PC-3 (cell line): ENCODE measurements around the gene TRAM1L1. TPM values are rescaled to one million over a fixed set of nuclear protein-coding genes. Genes with fewer than 3 reads are reported as not detected.

ENCODE experiments used
- ATAC-seq: fragments of 200-7000 bp; cut with Tn5 transposase; 2 replicates; pipeline ENCODE4 v1.9.1; 2020; ENCODE audit warnings: mild to moderate bottlenecking, moderate library complexity
- BruUV-seq: library from RNA; stranded (reverse); fragments of 400-500 nt; replicated peaks from 2 replicates; lab custom pipeline; 2021; lab: Mats Ljungman, UMichigan
- CTCF ChIA-PET: fragments of 300-600 bp; sonication (Branson Sonifier 250); formaldehyde crosslinking; loops from one replicate; lab custom pipeline; 2022; ENCODE audit warnings: antibody characterized with exemption; lab: Charles Lee
- POLR2A ChIA-PET: fragments of 300-600 bp; sonication (Branson Sonifier 250); formaldehyde crosslinking; loops from one replicate; lab custom pipeline; 2022; ENCODE audit warnings: antibody characterized with exemption; ENCODE audit not compliant: unreplicated experiment; lab: Charles Lee
- DNase-seq: peaks from one replicate; pipeline ENCODE4 v3.0.0-alpha.2; 2015
- H2AFZ ChIP-seq: fragments of 300-600 bp; sonication (generic); 2 replicates; pipeline ENCODE4 v1.6.0; 2016; ENCODE audit warnings: antibody characterized with exemption, low read length
- H3F3A ChIP-seq: fragments of 300-600 bp; sonication (generic); one replicate; pipeline ENCODE4 v1.6.0; 2017; ENCODE audit warnings: antibody characterized with exemption, low read length, control low read depth, mild to moderate bottlenecking; ENCODE audit not compliant: unreplicated experiment
- H3K27ac ChIP-seq: fragments of 300-600 bp; sonication (generic); 2 replicates; pipeline ENCODE4 v1.5.1; 2016; ENCODE audit warnings: mild to moderate bottlenecking, low read length
- H3K27me3 ChIP-seq: fragments of 300-600 bp; sonication (generic); 2 replicates; pipeline ENCODE4 v1.6.1; 2016; ENCODE audit warnings: low read length, mixed read lengths
- H3K36me3 ChIP-seq: fragments of 300-600 bp; sonication (generic); 2 replicates; pipeline ENCODE4 v1.6.1; 2016; ENCODE audit warnings: low read depth, mixed run types, low read length, mixed read lengths
- H3K4me1 ChIP-seq: fragments of 300-600 bp; sonication (generic); 2 replicates; pipeline ENCODE4 v1.5.1; 2016; ENCODE audit warnings: low read length; ENCODE audit not compliant: insufficient read depth
- H3K4me2 ChIP-seq: fragments of 300-600 bp; sonication (generic); 2 replicates; pipeline ENCODE4 v1.6.0; 2016; ENCODE audit warnings: low read length
- H3K4me3 ChIP-seq: fragments of 300-600 bp; sonication (generic); 2 replicates; pipeline ENCODE4 v1.5.1; 2016; ENCODE audit warnings: mild to moderate bottlenecking, low read length, mixed read lengths
- H3K79me2 ChIP-seq: fragments of 300-600 bp; sonication (generic); 2 replicates; pipeline ENCODE4 v1.6.1; 2017; ENCODE audit warnings: low read length, mixed read lengths
- H3K9ac ChIP-seq: fragments of 300-600 bp; sonication (generic); 2 replicates; pipeline ENCODE4 v1.6.0; 2016; ENCODE audit warnings: mild to moderate bottlenecking, low read length
- H3K9me2 ChIP-seq: fragments of 300-600 bp; sonication (generic); replicated peaks from 2 replicates; pipeline ENCODE4 v1.6.1; 2016; ENCODE audit warnings: mixed run types, low read length, mixed read lengths
- H3K9me3 ChIP-seq: fragments of 300-600 bp; sonication (generic); 2 replicates; pipeline ENCODE4 v1.6.1; 2016; ENCODE audit warnings: low read length, mixed read lengths
- H4K20me1 ChIP-seq: fragments of 300-600 bp; sonication (generic); 2 replicates; pipeline ENCODE4 v1.6.1; 2016; ENCODE audit warnings: low read length, mixed read lengths
- CTCF ChIP-seq: fragments of 300-600 bp; sonication (generic); conservative IDR thresholded peaks from 2 replicates; pipeline ENCODE4 v1.5.1; 2017; ENCODE audit warnings: antibody characterized with exemption, low read depth, mild to moderate bottlenecking, low read length
- EZH2 ChIP-seq: fragments of 300-600 bp; sonication (generic); IDR thresholded peaks from one replicate; pipeline ENCODE4 v1.6.1; 2017; ENCODE audit warnings: antibody characterized with exemption, mild to moderate bottlenecking, low read length; ENCODE audit not compliant: unreplicated experiment
- EZH2phosphoT487 ChIP-seq: fragments of 300-600 bp; sonication (generic); IDR thresholded peaks from 2 replicates; pipeline ENCODE4 v1.6.1; 2018; ENCODE audit warnings: mild to moderate bottlenecking, antibody characterized with exemption, low read length, borderline replicate concordance
- intact Hi-C: fragments of 100-400 bp; cut with micrococcal nuclease; formaldehyde crosslinking; loops from 2 replicates; pipeline ENCODE4 v1.9.0; 2023
- total RNA-seq: library from RNA; depleted of rRNA; stranded (reverse); fragments of >200 nt; gene quantifications from 2 replicates; pipeline ENCODE4 v1.2.3, GENCODE V29; 2014

TRAM1L1 gene
- total RNA-seq, 1 experiment from 2014 or later, result 0.87 TPM

GRCh38 chr4:117096886-117097285, 11.5 kb upstream of the TRAM1L1 start:
- Histone ChIP-seq H4K20me1 (no peaks in the 10 kb centered on the region), H3K4me1 (no peaks in the 10 kb centered on the region), H3K9me3 (no peaks in the 10 kb centered on the region), H3K79me2 (no peaks in the 10 kb centered on the region), H3K9ac (no peak overlapping the region), H3K4me2 (no peak overlapping the region), H3F3A (no peaks in the 10 kb centered on the region), H3K27me3 (no peaks in the 10 kb centered on the region), H3K9me2 (no peaks in the 10 kb centered on the region), H3K4me3 (no peak overlapping the region), H3K36me3 (no peaks in the 10 kb centered on the region), H2AFZ (no peak overlapping the region), H3K27ac (no peak overlapping the region)
- ATAC-seq, result no peak
- DNase-seq, result no peak
- BruUV-seq, result no TSS peak
- TF ChIP-seq EZH2 (no peak), EZH2phosphoT487 (no peak), CTCF (no peak)
- intact Hi-C loops, result no loop called here
- ChIA-PET POLR2A (no interaction called here), CTCF (no interaction called here)

- Histone ChIP-seq H3K27ac (no peak overlapping the region), H3K9me2 (no peaks in the 10 kb centered on the region), H3K4me2 (no peak overlapping the region), H3K36me3 (no peaks in the 10 kb centered on the region), H4K20me1 (no peaks in the 10 kb centered on the region), H3K9ac (no peak overlapping the region), H3K27me3 (no peaks in the 10 kb centered on the region), H3F3A (no peaks in the 10 kb centered on the region), H3K9me3 (no peaks in the 10 kb centered on the region), H3K4me3 (no peak overlapping the region), H3K4me1 (no peaks in the 10 kb centered on the region), H3K79me2 (no peaks in the 10 kb centered on the region), H2AFZ (no peak overlapping the region)
- TF ChIP-seq EZH2phosphoT487, result no peak
- TF ChIP-seq CTCF, result no peak
- TF ChIP-seq EZH2, result no peak
- DNase-seq (no peak), ATAC-seq (no peak)
- ChIA-PET CTCF (no interaction called here), POLR2A (no interaction called here)
- intact Hi-C loops, result no loop called here
- BruUV-seq, result no TSS peak
These were observed 11.1 kb upstream of the TRAM1L1 start for GRCh38 chr4:117096462-117096861.

- H3K4me3 ChIP-seq, result no peak overlapping the region
- H3K9me2 ChIP-seq, result no peaks in the 10 kb centered on the region
- H3K27me3 ChIP-seq, result no peaks in the 10 kb centered on the region
- intact Hi-C loops, result no loop called here
- no peaks in the 10 kb centered on the region for H3K9me3 ChIP-seq
- ATAC-seq (no peak; the same call in 1 of the 2 replicates), DNase-seq (peak; percentile 22)
- no peaks in the 10 kb centered on the region for H3K79me2 ChIP-seq
- H3F3A ChIP-seq, result no peaks in the 10 kb centered on the region
- TF ChIP-seq EZH2 (no peak), EZH2phosphoT487 (no peak), CTCF (no peak)
- no peaks in the 10 kb centered on the region for H3K36me3 ChIP-seq
- H3K4me2 ChIP-seq, result no peak overlapping the region
- ChIA-PET POLR2A (no interaction called here), CTCF (no interaction called here)
- no TSS peak for BruUV-seq
- H2AFZ ChIP-seq, result no peak overlapping the region
- H3K4me1 ChIP-seq, result no peaks in the 10 kb centered on the region
- no peak overlapping the region for H3K9ac ChIP-seq
- H3K27ac ChIP-seq, result no peak overlapping the region
- no peaks in the 10 kb centered on the region for H4K20me1 ChIP-seq
These were observed 8.2 kb upstream of the TRAM1L1 start for GRCh38 chr4:117093571-117093970.
